Stimulated activated CD8-positive, alpha-beta memory T cell treated with anti-CD3 and anti-CD28 coated beads, Interleukin-15, amount 100 ng/mL, for 4 hours (primary cell): ENCODE measurements around the gene TSGA10IP.
"Not testable (repeated sequence)": the region's sequence is repeated elsewhere in the genome, so short reads cannot be mapped to it uniquely, and the experiment has no call there.

ENCODE experiments used
- DNase-seq, 2 donors: peaks; one replicate each; pipeline ENCODE4 v3.0.0-alpha.2; 2020; ENCODE audit warnings: low read depth in 2 of 2

The TSGA10IP gene

DNA sequence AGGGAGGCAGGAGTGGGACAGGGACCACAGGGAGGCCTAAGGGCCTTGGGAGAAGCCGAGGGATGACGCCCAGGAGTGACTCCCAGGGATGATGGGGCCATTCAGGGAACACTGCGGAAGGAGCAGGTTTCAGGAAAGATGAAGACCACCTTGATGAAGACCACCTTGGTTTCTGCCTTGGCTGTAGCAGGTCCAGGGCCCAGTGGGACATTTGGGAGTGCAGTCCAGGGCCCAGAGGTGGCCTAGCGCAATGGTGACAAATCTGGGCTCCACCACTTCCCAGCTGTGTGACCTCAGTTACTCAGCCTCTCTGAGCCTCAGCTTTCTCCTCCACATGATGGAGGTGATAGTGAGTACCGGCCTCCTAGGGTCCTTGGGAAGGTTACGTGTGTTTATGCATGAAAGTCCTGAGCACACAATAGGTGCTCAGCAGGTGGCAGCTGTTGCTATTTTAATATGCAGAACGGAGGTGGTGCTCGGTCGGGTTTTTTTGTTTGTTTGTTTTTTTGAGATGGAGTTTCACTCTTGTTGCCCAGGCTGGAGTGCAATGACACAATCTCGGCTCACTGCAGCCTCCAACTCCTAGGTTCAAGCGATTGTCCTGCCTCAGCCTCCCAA lies 770 bp downstream of the TSGA10IP start:
- DNase-seq = no peak

DNA sequence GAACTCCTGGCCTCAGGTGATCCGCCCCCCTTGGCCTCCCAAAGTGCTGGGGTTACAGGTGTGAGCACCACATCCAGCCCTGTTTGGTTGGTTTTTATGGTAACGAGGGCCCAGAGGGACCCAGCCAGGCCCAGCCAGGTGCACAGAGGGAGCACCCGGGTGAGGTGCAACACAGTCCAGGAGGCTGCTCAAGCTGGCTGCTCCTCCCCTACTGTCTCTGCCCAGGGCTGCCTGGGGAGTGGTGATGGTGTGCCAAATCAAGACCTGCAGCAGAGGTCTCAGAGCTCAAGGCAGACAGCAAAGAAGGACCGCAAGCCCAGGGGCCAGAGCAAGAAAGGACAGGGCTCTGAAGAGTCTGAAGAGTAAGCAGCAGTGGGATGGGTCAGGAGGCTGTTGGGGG lies 1.4 kb downstream of the TSGA10IP start:
- no peak for DNase-seq

DNA sequence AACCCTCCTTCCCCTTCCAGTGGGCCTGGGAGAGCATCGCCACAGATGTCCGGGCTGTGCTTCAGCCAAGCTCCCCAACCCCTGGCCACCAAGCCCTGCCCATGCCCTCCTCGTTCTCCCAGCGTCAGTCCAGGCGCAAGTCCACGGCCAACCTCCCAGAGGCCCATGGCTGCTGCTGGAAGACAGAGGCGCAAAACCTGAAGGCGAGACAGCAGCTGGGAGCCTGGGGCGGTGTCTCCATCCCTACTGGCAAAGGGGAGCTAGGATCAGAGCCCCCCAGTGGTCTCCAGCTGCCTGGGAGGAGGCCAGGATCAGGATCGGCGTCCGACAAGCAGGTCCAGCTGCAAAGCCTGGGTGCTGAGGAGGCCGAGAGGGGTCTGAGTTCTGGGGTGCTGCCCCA lies 1.9 kb downstream of the TSGA10IP start:
- DNase-seq = no peak

DNA sequence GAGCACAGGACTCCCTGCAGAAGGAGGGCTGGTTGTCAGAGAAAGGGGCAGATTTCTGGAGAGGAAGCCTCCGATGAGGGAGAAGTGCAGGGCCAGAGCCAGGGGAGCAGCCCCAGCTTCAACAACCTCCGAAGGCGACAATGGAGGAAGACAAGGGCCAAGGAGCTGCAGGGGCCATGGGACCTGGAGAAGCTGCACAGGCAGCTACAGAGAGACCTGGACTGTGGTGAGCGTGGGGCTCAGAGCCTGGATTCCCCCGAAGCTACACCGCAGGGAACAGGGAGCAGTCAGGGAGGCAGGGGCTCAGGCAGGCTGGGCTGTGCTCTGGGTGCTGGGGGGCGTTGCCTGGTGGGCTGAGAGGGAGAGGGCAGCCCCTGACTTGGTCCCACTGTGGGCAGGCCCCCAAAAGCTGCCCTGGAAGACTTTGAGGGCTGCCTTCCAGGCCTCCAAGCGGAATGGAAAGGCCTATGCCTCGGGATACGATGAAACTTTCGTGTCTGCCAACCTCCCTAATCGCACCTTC lies 2.4 kb downstream of the TSGA10IP start:
- DNase-seq = no peak

DNA sequence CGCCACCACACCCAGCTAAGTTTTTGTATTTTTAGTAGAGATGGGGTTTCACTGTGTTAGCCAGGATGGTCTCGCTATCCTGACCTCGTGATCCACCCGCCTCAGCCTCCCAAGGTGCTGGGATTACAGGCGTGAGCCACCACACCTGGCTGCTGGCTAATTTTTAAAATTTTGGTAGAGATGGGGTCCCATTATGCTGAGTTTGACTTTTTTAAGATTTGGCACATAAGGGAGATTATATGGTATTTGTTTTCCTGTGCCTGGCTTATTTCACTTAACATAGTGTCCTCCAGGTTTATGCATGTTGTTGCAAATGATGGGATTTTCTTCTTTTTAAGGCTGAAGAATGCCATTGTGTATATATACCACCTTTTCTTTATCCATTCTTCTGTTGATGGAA lies 5.4 kb downstream of the TSGA10IP start:
- not testable (repeated sequence) for DNase-seq

DNA sequence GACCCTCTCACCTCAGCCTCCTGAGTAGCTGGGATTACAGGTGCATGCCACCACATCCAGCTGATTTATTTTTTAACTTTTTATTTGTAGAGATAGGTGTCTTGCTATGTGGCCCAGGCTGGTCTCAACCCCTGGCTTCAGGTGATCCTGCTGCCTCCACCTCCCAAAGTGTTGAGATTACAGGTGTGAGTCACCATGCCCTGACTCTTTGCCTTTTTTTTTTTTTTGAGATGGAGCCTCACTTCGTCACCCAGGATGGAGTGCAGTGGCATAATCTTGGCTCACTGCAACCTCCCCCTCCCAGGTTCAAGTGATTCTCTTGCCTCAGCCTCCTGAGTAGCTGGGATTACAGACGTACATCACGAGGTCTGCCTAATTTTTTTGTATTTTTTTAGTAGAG lies 6.4 kb downstream of the TSGA10IP start:
- not testable (repeated sequence) for DNase-seq

DNA sequence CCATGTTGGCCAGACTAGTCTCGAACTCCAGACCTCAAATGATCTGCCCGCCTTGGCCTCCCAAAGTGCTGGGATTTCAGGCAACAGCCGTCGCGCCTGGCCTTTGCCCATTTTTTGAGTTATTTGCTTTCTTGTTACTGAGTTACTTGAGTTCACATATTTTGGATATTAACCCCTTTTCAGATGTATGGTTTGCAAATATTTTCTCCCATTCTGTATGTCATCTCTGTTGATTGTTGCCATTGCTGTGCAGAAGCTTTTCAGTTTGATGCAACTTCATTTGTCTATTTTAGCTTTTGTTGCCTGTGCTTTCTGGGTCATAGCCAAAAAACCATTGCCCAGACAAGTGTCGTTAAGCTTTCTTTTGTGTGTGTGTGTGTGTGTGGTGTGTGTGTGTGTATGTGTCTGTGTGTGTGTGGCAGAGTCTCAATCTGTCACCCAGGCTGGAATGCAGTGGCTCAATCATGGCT lies 6.8 kb downstream of the TSGA10IP start:
- no peak for DNase-seq

DNA sequence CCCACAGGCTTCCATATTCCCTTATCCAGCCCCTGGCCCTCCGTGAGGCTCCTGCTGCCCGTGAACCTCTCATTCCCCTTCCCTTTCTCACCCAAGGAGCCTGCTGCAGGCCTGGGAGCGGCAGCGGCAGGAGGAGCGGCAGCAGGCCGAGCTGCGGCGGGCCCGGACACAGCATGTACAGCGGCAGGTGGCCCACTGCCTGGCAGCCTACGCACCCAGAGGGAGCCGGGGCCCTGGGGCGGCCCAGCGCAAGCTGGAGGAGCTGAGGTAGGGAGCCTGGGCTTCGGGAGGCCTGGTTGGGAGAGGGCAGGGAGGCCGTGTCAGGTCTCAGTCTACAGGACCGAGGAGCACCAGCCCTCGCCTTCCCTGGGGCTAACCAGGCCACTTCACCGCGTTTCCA lies 8.2 kb downstream of the TSGA10IP start:
- DNase-seq = no peak

DNA sequence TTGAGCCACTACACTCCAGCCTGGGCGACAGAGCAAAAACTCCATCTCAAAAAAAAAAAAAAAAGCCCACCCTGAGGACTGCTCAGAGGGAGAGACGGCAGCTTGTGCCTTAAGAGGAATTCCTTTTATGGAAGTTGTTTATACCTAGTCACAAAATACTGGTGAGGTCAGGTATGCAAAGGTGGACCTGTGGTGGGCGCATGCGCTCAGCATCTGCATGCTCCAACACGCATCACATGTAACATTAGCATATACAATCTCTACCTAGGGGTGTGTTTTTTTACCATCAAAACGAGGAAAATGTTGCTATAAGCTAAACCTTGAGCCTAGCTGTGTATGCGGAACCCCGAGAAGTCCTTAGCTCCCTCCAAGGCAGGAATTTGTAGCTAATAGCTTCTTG lies 9.5 kb downstream of the TSGA10IP start:
- DNase-seq = no peak

DNA sequence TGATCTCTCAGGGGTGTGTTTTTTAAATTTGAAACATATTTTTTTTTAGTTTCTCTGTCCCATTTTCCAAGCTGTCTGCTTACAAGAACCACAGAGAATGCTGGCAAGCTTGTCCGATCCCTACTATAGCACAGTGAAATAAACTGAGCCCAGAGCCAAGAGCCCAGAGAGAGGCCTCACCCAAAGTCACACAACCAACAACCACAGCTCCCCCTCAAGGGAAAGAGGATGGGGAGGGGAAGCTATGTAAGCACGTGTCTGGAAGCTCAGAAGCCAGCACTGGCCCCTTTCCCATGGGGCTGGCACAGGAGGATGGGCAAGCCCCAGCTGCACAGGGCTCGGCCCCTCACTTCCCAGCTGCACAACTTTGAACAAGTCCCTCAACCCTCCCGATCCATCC lies 13.0 kb downstream of the TSGA10IP start:
- no peak for DNase-seq

DNA sequence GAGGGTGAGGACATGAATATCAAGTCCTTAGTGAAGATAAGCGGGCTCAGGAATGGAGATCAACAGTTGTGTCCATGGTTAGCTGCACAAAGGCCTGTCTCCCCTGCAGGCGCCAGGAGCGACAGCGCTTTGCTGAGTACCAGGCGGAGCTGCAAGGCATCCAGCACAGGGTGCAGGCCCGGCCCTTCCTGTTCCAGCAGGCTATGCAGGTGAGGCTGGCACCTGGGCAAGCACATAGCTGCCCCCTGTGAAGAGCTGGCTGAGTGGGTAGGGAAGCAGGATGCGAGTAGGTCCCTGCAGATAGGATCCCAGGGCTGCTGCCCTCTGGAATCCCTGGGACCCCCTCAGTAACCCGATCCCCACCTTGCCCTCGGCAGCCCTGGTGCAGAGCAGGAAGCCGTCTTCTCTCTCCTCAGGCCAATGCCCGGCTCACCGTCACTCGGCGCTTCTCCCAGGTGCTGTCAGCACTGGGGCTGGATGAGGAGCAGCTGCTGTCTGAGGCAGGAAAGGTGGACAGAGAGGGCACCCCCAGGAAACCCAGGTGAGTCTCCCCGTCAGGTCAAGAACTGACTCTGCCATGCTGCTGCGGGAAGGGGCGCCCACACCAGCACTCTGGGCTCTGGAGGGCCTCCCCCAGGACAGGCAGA lies 13.6 kb downstream of the TSGA10IP start:
- no peak for DNase-seq

DNA sequence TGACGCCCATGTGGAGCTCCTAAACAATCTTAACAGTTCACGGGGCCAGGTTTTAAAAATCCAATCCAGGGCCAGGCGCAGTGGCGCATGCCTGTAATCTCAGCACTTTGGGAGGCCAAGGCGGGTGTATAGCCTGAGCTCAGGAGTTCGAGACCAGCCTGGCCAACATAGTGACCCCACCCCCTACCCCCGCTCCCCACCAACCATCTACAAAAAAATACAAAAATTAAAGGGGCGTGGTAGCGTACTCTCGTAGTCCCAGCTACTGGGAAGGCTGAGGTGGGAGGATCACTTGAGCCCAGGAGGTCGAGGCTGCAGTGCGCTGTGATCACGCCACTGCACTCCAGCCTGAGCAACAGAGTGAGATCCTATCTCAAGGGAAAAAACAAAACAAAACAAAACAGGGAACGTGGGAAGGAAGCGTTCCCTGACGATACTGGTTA lies 15.6 kb downstream of the TSGA10IP start:
- no peak for DNase-seq

DNA sequence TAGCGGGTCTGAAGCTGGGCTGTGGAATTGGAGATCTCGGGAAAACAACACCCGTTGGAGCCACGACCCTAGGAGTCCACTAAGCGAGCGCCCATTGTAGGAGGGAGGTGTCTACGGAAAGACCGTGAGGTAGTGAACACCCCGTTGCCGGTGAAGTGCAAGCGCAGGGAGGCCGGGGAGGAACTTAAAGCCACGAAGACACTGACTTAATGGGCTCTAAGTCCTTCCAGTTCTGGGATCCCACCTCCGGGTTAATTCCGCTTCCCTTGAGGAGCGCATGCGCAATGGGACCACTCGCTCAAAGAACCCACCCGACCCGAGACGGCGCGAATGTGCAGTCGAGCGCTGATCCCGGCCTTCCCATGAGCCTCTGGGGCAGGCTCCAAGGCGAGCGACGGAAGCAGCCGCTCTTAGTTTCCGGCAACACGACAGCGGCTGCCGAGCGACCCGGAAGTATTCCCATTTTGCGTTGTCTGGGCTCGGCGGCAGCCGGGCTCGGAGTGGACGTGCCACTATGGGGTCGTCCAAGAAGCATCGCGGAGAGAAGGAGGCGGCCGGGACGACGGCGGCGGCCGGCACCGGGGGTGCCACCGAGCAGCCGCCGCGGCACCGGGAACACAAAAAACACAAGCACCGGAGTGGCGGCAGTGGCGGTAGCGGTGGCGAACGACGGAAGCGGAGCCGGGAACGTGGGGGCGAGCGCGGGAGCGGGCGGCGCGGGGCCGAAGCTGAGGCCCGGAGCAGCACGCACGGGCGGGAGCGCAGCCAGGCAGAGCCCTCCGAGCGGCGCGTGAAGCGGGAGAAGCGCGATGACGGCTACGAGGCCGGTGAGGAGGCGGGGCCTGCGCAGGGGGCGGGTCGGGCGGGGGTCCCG lies 16.2 kb downstream of the TSGA10IP start, which contains the start of gene SART1:
SART1 (plus strand) TSS at position 468 of the 874 bp plus-strand sequence; CDS start at position 515, 47 bp downstream.
- peak; percentile 93 to 95 for DNase-seq

DNA sequence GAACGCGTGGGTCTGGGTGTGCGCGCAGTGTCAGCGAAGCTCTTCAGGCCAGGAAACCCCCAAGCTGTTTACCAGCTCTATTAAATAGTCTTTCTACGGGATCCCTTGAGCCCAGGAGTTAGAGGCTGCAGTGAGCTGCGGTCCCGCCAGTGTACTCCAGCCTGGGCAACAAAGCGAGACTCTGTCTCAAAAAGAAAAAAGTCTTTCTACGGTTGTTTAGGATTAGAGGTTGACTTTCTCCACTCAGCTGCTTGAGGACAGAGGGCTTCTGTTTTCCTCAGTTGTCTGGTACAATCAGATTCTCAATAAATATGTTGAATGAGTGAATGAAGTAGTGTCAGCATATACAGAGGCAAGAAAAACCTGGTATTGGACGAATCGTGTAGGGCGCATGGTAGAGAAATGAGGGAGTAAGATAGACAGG lies 16.9 kb downstream of the TSGA10IP start:
- DNase-seq = no peak

DNA sequence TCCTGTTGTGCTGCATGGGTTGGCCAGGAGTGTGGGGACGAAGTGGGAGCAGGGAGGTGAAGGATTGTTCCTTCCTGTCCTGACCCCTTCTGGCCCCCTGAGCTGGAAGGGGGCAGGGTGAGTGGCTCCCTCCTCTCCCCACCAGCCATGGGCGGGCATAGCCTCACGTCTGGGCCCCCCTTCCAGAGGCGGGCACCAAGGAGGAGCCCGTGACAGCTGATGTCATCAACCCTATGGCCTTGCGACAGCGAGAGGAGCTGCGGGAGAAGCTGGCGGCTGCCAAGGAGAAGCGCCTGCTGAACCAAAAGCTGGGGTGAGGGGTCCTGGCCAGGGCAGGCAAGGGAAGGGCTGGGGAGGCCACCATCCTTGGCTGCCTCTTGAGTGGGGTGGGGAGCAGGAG lies 19.6 kb downstream of the TSGA10IP start:
- no peak for DNase-seq

DNA sequence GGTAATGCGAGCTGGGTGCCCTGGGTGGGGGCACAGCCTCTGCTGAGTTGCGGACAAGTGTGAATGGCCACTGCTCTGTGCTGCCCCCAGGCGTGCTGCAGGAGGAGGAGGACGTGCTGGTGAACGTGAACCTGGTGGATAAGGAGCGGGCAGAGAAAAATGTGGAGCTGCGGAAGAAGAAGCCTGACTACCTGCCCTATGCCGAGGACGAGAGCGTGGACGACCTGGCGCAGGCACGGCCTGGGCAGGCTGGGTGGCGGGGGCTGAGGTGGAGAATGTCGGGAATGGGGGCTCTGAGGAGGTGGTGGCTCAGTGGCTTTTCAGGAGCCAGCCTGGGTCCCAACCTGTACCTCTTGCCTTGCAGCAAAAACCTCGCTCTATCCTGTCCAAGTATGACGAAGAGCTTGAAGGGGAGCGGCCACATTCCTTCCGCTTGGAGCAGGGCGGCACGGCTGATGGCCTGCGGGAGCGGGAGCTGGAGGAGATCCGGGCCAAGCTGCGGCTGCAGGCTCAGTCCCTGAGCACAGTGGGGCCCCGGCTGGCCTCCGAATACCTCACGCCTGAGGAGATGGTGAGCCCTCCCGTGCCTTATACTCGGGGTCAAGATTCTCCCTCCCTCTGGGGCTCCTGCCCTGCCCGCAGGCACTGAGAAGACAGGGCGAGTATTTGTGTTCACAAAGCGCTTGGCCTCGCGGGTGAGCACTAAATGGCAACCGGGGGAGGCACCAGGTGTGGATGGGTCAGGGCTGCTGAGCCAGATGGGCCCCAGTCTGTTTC lies 20.9 kb downstream of the TSGA10IP start:
- no peak for DNase-seq

DNA sequence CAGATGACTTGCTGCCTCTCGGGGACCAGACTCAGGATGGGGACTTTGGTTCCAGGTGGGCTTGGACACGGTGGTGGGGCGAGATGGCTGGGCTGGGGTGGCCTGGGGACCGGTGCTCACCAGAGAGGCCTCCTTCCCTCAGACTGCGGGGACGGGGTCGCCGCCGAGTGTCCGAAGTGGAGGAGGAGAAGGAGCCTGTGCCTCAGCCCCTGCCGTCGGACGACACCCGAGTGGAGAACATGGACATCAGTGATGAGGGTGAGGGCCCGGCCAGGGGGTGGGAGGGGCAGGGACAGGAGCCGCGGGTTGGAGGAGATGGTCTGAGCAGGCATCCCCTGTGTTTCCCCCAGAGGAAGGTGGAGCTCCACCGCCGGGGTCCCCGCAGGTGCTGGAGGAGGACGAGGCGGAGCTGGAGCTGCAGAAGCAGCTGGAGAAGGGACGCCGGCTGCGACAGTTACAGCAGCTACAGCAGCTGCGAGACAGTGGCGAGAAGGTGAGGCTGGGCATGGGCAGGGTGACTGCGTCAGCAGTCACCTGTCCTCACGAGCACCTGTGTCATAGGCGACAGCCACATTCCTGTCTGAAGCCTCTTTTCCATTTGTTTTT lies 22.2 kb downstream of the TSGA10IP start:
- no peak for DNase-seq

DNA sequence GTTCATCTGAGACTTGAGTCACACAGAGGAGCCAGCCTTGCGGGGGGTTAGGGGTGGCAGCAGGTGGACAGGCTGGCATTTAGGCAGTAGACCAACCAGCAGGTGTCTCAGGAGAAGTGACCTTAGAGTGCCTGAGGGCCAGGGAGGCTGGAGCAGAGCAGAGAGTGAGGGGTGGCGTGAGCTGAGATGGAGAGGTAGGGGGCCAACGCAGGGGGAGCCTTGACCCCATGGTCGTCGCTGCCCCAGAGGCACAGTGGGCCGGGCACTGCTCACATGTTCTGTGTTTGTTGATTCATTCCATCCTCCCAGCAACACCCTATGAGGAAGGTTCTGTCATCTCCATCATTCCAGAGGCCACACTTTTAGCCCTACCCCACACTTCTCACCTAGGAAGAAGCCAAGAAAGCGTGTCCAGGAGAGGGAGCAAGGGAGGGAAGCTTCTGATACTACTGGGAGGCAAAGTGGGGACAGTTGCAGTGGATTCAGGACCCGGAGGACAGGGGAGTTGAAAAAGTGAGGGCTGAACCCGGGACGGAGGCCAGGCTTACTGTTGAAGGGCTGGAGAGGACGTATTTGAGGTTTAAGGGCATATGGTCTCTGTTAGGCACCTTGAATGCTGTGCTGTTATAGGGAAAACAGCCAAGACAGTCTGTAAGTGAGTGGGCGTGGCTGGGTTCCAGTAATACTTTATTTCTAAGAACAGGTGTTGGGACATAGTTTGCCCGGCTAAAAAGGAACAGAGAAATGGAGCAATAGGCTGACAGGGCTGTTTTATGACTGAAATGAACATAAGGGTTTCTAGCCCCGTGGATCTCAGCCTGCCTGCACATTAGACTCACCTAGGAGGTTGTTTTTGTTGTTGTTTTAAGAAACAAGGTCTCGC lies 23.6 kb downstream of the TSGA10IP start:
- no peak for DNase-seq

DNA sequence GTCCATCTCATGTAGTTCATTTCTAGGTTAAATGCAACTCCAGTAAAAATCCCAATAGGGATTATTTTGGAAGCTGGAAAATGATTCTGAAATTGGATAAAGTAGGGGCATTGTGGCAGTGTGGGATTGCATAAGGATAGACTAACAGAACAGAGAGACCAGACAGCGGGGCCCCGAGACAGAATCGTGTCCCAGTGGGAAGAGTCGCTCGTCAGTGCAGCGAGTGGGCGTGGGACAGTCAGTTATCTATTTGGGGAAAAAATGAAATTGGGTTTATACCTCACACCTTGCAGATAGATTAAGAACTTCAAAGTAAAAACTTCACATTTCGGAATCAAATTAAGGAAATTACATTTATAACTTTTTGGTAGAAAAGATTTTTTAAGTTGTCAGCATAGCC lies 26.8 kb downstream of the TSGA10IP start:
- no peak for DNase-seq
